DND-41 (cell line): ENCODE data around the gene PDZRN3.

Experiments used
- ATAC-seq: fragments of 200-7000 bp; cut with Tn5 transposase; 3 replicates; pipeline ENCODE4 v1.9.1; 2021; ENCODE audit warnings: low read depth; ENCODE audit not compliant: insufficient read depth
- DNase-seq: peaks from one replicate; pipeline ENCODE4 v3.0.0-alpha.2; 2020
- H2AFZ ChIP-seq: 2 replicates; pipeline ENCODE4 v1.6.0; 2012; ENCODE audit warnings: low read depth, low read length
- H3K27ac ChIP-seq: 2 replicates; pipeline ENCODE4 v1.5.1; 2012; ENCODE audit warnings: low read length, inconsistent platforms
- H3K27me3 ChIP-seq: fragments of 200-600 bp; sonication (generic); 2 replicates; pipeline ENCODE4 v1.6.0; 2012; ENCODE audit warnings: low read length, mild to moderate bottlenecking, inconsistent platforms; ENCODE audit not compliant: insufficient read depth, poor library complexity
- H3K36me3 ChIP-seq: 2 replicates; pipeline ENCODE4 v1.5.1; 2012; ENCODE audit warnings: low read length, inconsistent platforms; ENCODE audit not compliant: insufficient read depth
- H3K4me1 ChIP-seq: 2 replicates; pipeline ENCODE4 v1.5.1; 2012; ENCODE audit warnings: mild to moderate bottlenecking, low read length; ENCODE audit not compliant: insufficient read depth
- H3K4me2 ChIP-seq: 2 replicates; pipeline ENCODE4 v1.6.0; 2012; ENCODE audit warnings: mild to moderate bottlenecking, moderate library complexity, low read length, inconsistent platforms; ENCODE audit not compliant: insufficient read depth
- H3K4me3 ChIP-seq, 2 experiments: fragments of 200-600 bp in 1 of 2; shearing (Covaris generic) in 1 of 2; 2 replicates each; pipeline ENCODE4 v1.5.1; 2012 to 2016; ENCODE audit warnings: inconsistent platforms in 2 of 2, low read length in 2 of 2, mild to moderate bottlenecking in 2 of 2, low read depth in 1 of 2, moderate library complexity in 1 of 2
- H3K79me2 ChIP-seq: 2 replicates; pipeline ENCODE4 v1.6.0; 2012; ENCODE audit warnings: low read length, inconsistent platforms; ENCODE audit not compliant: insufficient read depth
- H3K9ac ChIP-seq: 2 replicates; pipeline ENCODE4 v1.6.0; 2012; ENCODE audit warnings: low read depth, mild to moderate bottlenecking, inconsistent platforms, low read length, moderate library complexity
- H3K9me3 ChIP-seq: 2 replicates; pipeline ENCODE4 v1.5.1; 2012; ENCODE audit warnings: low read length, moderate library complexity, mild to moderate bottlenecking, inconsistent platforms; ENCODE audit not compliant: insufficient read depth, severe bottlenecking
- H4K20me1 ChIP-seq: 2 replicates; pipeline ENCODE4 v1.6.0; 2012; ENCODE audit warnings: low read length; ENCODE audit not compliant: insufficient read depth
- EZH2 ChIP-seq: IDR thresholded peaks from 3 replicates; pipeline ENCODE4 v1.6.1; 2012; ENCODE audit warnings: borderline replicate concordance, low read depth, mild to moderate bottlenecking, moderate library complexity, low read length, inconsistent platforms; ENCODE audit not compliant: severe bottlenecking
- TF ChIP-seq, protein P1 (sequence below): IDR thresholded peaks from 2 replicates; pipeline ENCODE4 v1.5.1; 2012; ENCODE audit warnings: borderline replicate concordance, low read length, moderate library complexity, mild to moderate bottlenecking; ENCODE audit not compliant: poor library complexity, severe bottlenecking; ENCODE audit errors: extremely low read depth

Gene PDZRN3

DNA sequence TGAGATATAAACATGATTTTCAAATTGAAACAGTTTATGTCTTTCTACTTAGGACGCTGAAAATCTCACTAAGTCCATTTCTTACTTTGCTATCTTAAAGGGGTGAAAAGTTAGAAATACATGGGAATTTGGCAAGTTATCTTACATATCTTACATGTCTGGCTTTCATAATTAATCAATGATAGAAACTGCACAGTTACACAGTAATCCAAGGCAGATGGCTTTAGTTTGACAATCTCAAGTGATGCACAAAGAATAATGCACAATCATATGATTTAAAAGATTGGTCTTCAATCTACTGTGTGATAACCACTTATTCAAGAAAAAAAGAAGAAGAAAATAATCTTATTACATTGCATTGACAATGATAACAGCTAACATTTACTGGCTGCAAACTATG, 14.2 kb downstream of the PDZRN3 start:
- ATAC-seq (no peak), DNase-seq (no peak)
- Histone ChIP-seq H3K79me2 (no peaks in the 10 kb centered on the region), H3K27ac (no peak overlapping the region), H3K9me3 (no peaks in the 10 kb centered on the region), H3K27me3 (peaks cover 4% of the 10 kb centered on the region), H3K4me1 (no peaks in the 10 kb centered on the region), H4K20me1 (no peaks in the 10 kb centered on the region), H3K4me2 (no peak overlapping the region), H3K4me3 (no peak overlapping the region), H3K9ac (no peak overlapping the region), H2AFZ (no peak overlapping the region), H3K36me3 (no peaks in the 10 kb centered on the region)
- no peak for TF ChIP-seq EZH2
- TF ChIP-seq, protein P1, sequence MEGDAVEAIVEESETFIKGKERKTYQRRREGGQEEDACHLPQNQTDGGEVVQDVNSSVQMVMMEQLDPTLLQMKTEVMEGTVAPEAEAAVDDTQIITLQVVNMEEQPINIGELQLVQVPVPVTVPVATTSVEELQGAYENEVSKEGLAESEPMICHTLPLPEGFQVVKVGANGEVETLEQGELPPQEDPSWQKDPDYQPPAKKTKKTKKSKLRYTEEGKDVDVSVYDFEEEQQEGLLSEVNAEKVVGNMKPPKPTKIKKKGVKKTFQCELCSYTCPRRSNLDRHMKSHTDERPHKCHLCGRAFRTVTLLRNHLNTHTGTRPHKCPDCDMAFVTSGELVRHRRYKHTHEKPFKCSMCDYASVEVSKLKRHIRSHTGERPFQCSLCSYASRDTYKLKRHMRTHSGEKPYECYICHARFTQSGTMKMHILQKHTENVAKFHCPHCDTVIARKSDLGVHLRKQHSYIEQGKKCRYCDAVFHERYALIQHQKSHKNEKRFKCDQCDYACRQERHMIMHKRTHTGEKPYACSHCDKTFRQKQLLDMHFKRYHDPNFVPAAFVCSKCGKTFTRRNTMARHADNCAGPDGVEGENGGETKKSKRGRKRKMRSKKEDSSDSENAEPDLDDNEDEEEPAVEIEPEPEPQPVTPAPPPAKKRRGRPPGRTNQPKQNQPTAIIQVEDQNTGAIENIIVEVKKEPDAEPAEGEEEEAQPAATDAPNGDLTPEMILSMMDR: no peak

DNA sequence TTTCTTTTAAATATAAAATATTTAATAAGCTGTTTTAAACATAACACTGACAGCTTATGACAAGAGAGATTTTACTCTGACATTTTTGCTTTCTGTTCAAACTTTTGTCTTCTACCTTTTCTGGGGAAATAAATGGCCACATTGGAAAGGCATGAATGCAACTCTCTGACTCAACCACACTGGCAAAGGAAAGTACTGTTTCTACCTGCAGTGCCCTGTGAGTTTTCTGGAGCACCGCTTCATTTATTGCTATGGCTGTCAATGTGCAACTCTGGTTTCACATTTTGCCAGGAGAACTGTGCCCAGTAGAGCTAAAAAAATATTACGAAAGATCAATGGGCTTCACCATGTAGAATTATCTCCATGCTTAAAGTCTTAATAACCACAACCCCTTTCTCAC, 15.1 kb downstream of the PDZRN3 start:
- H3K79me2 ChIP-seq: no peaks in the 10 kb centered on the region

DNA sequence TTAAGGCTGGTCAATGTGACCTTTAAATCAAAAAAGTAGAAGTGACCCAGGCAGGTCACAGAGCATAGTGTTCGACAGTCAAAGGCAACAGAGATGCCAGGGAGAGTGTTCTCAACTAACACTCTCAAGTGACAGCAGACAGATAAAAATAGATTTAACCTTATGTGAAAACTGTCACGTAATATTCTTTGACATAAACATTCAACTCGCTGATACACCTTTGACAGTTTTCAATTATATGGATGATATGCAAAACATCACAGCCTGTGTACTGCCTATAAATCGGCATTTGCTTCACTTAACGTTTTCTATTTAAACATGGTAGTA, 15.5 kb downstream of the PDZRN3 start:
- no peak overlapping the region for H2AFZ ChIP-seq
- H3K4me1 ChIP-seq: no peaks in the 10 kb centered on the region
- H3K9ac ChIP-seq: no peak overlapping the region
- DNase-seq (no peak), ATAC-seq (no peak)
- no peaks in the 10 kb centered on the region for H3K9me3 ChIP-seq
- H3K36me3 ChIP-seq: no peaks in the 10 kb centered on the region
- no peak overlapping the region for H3K27ac ChIP-seq
- no peak for TF ChIP-seq EZH2
- TF ChIP-seq, protein P1: no peak
- no peak overlapping the region for H3K4me2 ChIP-seq
- H3K27me3 ChIP-seq: peaks cover under 1% of the 10 kb centered on the region
- H3K79me2 ChIP-seq: no peaks in the 10 kb centered on the region
- H4K20me1 ChIP-seq: no peaks in the 10 kb centered on the region
- H3K4me3 ChIP-seq: no peak overlapping the region

More for the DNA sequence above, 15.1 kb downstream of the PDZRN3 start:
- Histone ChIP-seq H4K20me1 (no peaks in the 10 kb centered on the region), H3K9ac (no peak overlapping the region), H3K36me3 (no peaks in the 10 kb centered on the region), H3K4me1 (no peaks in the 10 kb centered on the region), H2AFZ (no peak overlapping the region), H3K4me3 (no peak overlapping the region), H3K27me3 (peaks cover 4% of the 10 kb centered on the region), H3K27ac (no peak overlapping the region), H3K4me2 (no peak overlapping the region), H3K9me3 (no peaks in the 10 kb centered on the region)
- DNase-seq (no peak), ATAC-seq (no peak)
- no peak for TF ChIP-seq EZH2
- TF ChIP-seq, protein P1: no peak
